Measurements from ENCODE around the gene HDHD5.

Gene HDHD5

GRCh38 chr22:17120281-17120680 lies 38.8 kb downstream of the HDHD5 start:
- Histone ChIP-seq H2BK12ac (ENCODE audit: low read length) (no peak overlapping the region), H2AK5ac (ENCODE audit: low read depth, low read length) (no peak overlapping the region), H3K4ac (ENCODE audit: low read length) (no peak overlapping the region), H3K23ac (ENCODE audit: low read depth, low read length, poor library complexity) (peak overlapping the region; percentile 92), H3K4me3 (ENCODE audit: low read length in 2 of 2) (peak overlapping the region; percentile 56 to 80), H3K4me2 (ENCODE audit: insufficient read depth, low read length, poor library complexity, severe bottlenecking) (peak overlapping the region; percentile 97), H2BK5ac (ENCODE audit: low read length) (no peak overlapping the region), H3K9me3 (replicated peaks in 1 of 2; ENCODE audit: control insufficient read depth in 2 of 2, insufficient read depth in 1 of 2, low read depth in 1 of 2, low read length in 2 of 2) (no peaks in the 10 kb centered on the region), H3K18ac (ENCODE audit: low read length) (no peak overlapping the region), H3K36me3 (replicated peaks in 1 of 2; ENCODE audit: control insufficient read depth in 2 of 2, insufficient read depth in 2 of 2, low read length in 2 of 2) (peaks cover 0 to 7% of the 10 kb centered on the region in 2 donors), H3K79me1 (ENCODE audit: low read depth, low read length) (peaks cover 4% of the 10 kb centered on the region), H3K27ac (replicated peaks; ENCODE audit: low read length) (no peak overlapping the region), H3K14ac (ENCODE audit: low read length) (no peak overlapping the region), H2BK15ac (ENCODE audit: low read length) (no peak overlapping the region), H3K9ac (ENCODE audit: low read depth, low read length, poor library complexity) (no peak overlapping the region), H4K8ac (ENCODE audit: low read depth, low read length) (no peak overlapping the region), H3K27me3 (ENCODE audit: control insufficient read depth in 3 of 3, insufficient read depth in 3 of 3, low read depth in 1 of 3, low read length in 3 of 3) (peaks cover 0 to 6% (median 0%) of the 10 kb centered on the region in 3 experiments), H2BK120ac (ENCODE audit: low read depth, low read length) (no peak overlapping the region), H2AFZ (ENCODE audit: low read length) (peak overlapping the region; percentile 96), H3K4me1 (ENCODE audit: control insufficient read depth in 2 of 2, insufficient read depth in 1 of 2, low read depth in 1 of 2, low read length in 2 of 2) (peaks cover 21% of the 10 kb centered on the region in 2 donors), H4K91ac (ENCODE audit: low read depth, low read length, poor library complexity) (no peak overlapping the region)
- WGBS, 2 donors (ENCODE audit: extremely low coverage in 2 of 2, insufficient read length in 2 of 2, insufficient replicate concordance in 1 of 2) = no CpG with 5 or more reads among the region's 45 CpGs
- DNase-seq (ENCODE audit: low spot score) = peak; percentile 77

- no peaks in the 10 kb centered on the region for H3K9me3 ChIP-seq (replicated peaks in 1 of 2; ENCODE audit: control insufficient read depth in 2 of 2, insufficient read depth in 1 of 2, low read depth in 1 of 2, low read length in 2 of 2)
- no peak overlapping the region for H2AK5ac ChIP-seq (ENCODE audit: low read depth, low read length)
- H3K4ac ChIP-seq (ENCODE audit: low read length) = no peak overlapping the region
- no peak overlapping the region for H2BK5ac ChIP-seq (ENCODE audit: low read length)
- peaks cover 4% of the 10 kb centered on the region for H3K79me1 ChIP-seq (ENCODE audit: low read depth, low read length)
- peaks cover 0 to 6% (median 0%) of the 10 kb centered on the region in 3 experiments for H3K27me3 ChIP-seq (ENCODE audit: control insufficient read depth in 3 of 3, insufficient read depth in 3 of 3, low read depth in 1 of 3, low read length in 3 of 3)
- H2BK12ac ChIP-seq (ENCODE audit: low read length) = peak overlapping the region; percentile 66
- no peak overlapping the region for H2BK15ac ChIP-seq (ENCODE audit: low read length)
- no peak overlapping the region for H4K8ac ChIP-seq (ENCODE audit: low read depth, low read length)
- no peak for DNase-seq (ENCODE audit: low spot score)
- H4K91ac ChIP-seq (ENCODE audit: low read depth, low read length, poor library complexity) = no peak overlapping the region
- peak overlapping the region; percentile 97 for H3K4me2 ChIP-seq (ENCODE audit: insufficient read depth, low read length, poor library complexity, severe bottlenecking)
- H3K14ac ChIP-seq (ENCODE audit: low read length) = no peak overlapping the region
- H3K9ac ChIP-seq (ENCODE audit: low read depth, low read length, poor library complexity) = peak overlapping the region; percentile 36
- H3K4me3 ChIP-seq (ENCODE audit: low read length in 2 of 2) = peak overlapping the region in 1 of 2 donors; percentile 10
- no peak overlapping the region for H3K27ac ChIP-seq (replicated peaks; ENCODE audit: low read length)
- peak overlapping the region; percentile 77 for H3K23ac ChIP-seq (ENCODE audit: low read depth, low read length, poor library complexity)
- peak overlapping the region; percentile 49 for H3K18ac ChIP-seq (ENCODE audit: low read length)
- H2AFZ ChIP-seq (ENCODE audit: low read length) = no peak overlapping the region
- H3K4me1 ChIP-seq (ENCODE audit: control insufficient read depth in 2 of 2, insufficient read depth in 1 of 2, low read depth in 1 of 2, low read length in 2 of 2) = peaks cover 21% of the 10 kb centered on the region in 2 donors
- no CpG with 5 or more reads among the region's 63 CpGs for WGBS, 2 donors (ENCODE audit: extremely low coverage in 2 of 2, insufficient read length in 2 of 2, insufficient replicate concordance in 1 of 2)
- no peak overlapping the region for H2BK120ac ChIP-seq (ENCODE audit: low read depth, low read length)
- H3K36me3 ChIP-seq (replicated peaks in 1 of 2; ENCODE audit: control insufficient read depth in 2 of 2, insufficient read depth in 2 of 2, low read length in 2 of 2) = peaks cover 0 to 7% of the 10 kb centered on the region in 2 donors
Observed at GRCh38 chr22:17119481-17120202, 39.4 kb downstream of the HDHD5 start.

- H3K4ac ChIP-seq (ENCODE audit: low read length) = no peak overlapping the region
- H3K4me1 ChIP-seq (ENCODE audit: control insufficient read depth in 2 of 2, insufficient read depth in 1 of 2, low read depth in 1 of 2, low read length in 2 of 2) = peaks cover 21% of the 10 kb centered on the region in 2 donors
- no peak overlapping the region for H2AK5ac ChIP-seq (ENCODE audit: low read depth, low read length)
- H3K36me3 ChIP-seq (replicated peaks in 1 of 2; ENCODE audit: control insufficient read depth in 2 of 2, insufficient read depth in 2 of 2, low read length in 2 of 2) = peaks cover 0 to 7% of the 10 kb centered on the region in 2 donors
- no peak overlapping the region for H3K14ac ChIP-seq (ENCODE audit: low read length)
- no peak overlapping the region for H4K8ac ChIP-seq (ENCODE audit: low read depth, low read length)
- no peak overlapping the region for H3K4me2 ChIP-seq (ENCODE audit: insufficient read depth, low read length, poor library complexity, severe bottlenecking)
- H3K27ac ChIP-seq (replicated peaks; ENCODE audit: low read length) = no peak overlapping the region
- H2BK15ac ChIP-seq (ENCODE audit: low read length) = no peak overlapping the region
- WGBS, 2 donors (ENCODE audit: extremely low coverage in 2 of 2, insufficient read length in 2 of 2, insufficient replicate concordance in 1 of 2) = no CpG with 5 or more reads among the region's 4 CpGs
- H3K23ac ChIP-seq (ENCODE audit: low read depth, low read length, poor library complexity) = no peak overlapping the region
- H3K9ac ChIP-seq (ENCODE audit: low read depth, low read length, poor library complexity) = no peak overlapping the region
- no peak overlapping the region for H3K4me3 ChIP-seq (ENCODE audit: low read length in 2 of 2)
- H3K18ac ChIP-seq (ENCODE audit: low read length) = no peak overlapping the region
- H3K9me3 ChIP-seq (replicated peaks in 1 of 2; ENCODE audit: control insufficient read depth in 2 of 2, insufficient read depth in 1 of 2, low read depth in 1 of 2, low read length in 2 of 2) = no peaks in the 10 kb centered on the region
- no peak overlapping the region for H2AFZ ChIP-seq (ENCODE audit: low read length)
- peaks cover 4% of the 10 kb centered on the region for H3K79me1 ChIP-seq (ENCODE audit: low read depth, low read length)
- peaks cover 0 to 6% (median 0%) of the 10 kb centered on the region in 3 experiments for H3K27me3 ChIP-seq (ENCODE audit: control insufficient read depth in 3 of 3, insufficient read depth in 3 of 3, low read depth in 1 of 3, low read length in 3 of 3)
- no peak overlapping the region for H2BK12ac ChIP-seq (ENCODE audit: low read length)
- no peak overlapping the region for H2BK120ac ChIP-seq (ENCODE audit: low read depth, low read length)
- no peak overlapping the region for H4K91ac ChIP-seq (ENCODE audit: low read depth, low read length, poor library complexity)
- no peak overlapping the region for H2BK5ac ChIP-seq (ENCODE audit: low read length)
- no peak for DNase-seq (ENCODE audit: low spot score)
Observed at GRCh38 chr22:17118342-17118741, 40.7 kb downstream of the HDHD5 start.

GRCh38 chr22:17117890-17118289 lies 41.2 kb downstream of the HDHD5 start:
- no peak overlapping the region for H2BK12ac ChIP-seq (ENCODE audit: low read length)
- H4K91ac ChIP-seq (ENCODE audit: low read depth, low read length, poor library complexity) = no peak overlapping the region
- H3K36me3 ChIP-seq (replicated peaks in 1 of 2; ENCODE audit: control insufficient read depth in 2 of 2, insufficient read depth in 2 of 2, low read length in 2 of 2) = peaks cover 0 to 7% of the 10 kb centered on the region in 2 donors
- WGBS, 2 donors (ENCODE audit: extremely low coverage in 2 of 2, insufficient read length in 2 of 2, insufficient replicate concordance in 1 of 2) = no CpG with 5 or more reads among the region's 4 CpGs
- no peak overlapping the region for H3K18ac ChIP-seq (ENCODE audit: low read length)
- H2AFZ ChIP-seq (ENCODE audit: low read length) = no peak overlapping the region
- no peak overlapping the region for H4K8ac ChIP-seq (ENCODE audit: low read depth, low read length)
- no peak overlapping the region for H2BK5ac ChIP-seq (ENCODE audit: low read length)
- H3K9ac ChIP-seq (ENCODE audit: low read depth, low read length, poor library complexity) = no peak overlapping the region
- H3K4me1 ChIP-seq (ENCODE audit: control insufficient read depth in 2 of 2, insufficient read depth in 1 of 2, low read depth in 1 of 2, low read length in 2 of 2) = peaks cover 21% of the 10 kb centered on the region in 2 donors
- peaks cover 0 to 6% (median 0%) of the 10 kb centered on the region in 3 experiments for H3K27me3 ChIP-seq (ENCODE audit: control insufficient read depth in 3 of 3, insufficient read depth in 3 of 3, low read depth in 1 of 3, low read length in 3 of 3)
- no peak overlapping the region for H3K14ac ChIP-seq (ENCODE audit: low read length)
- no peak for DNase-seq (ENCODE audit: low spot score)
- no peak overlapping the region for H2BK15ac ChIP-seq (ENCODE audit: low read length)
- peaks cover 4% of the 10 kb centered on the region for H3K79me1 ChIP-seq (ENCODE audit: low read depth, low read length)
- H2BK120ac ChIP-seq (ENCODE audit: low read depth, low read length) = no peak overlapping the region
- no peaks in the 10 kb centered on the region for H3K9me3 ChIP-seq (replicated peaks in 1 of 2; ENCODE audit: control insufficient read depth in 2 of 2, insufficient read depth in 1 of 2, low read depth in 1 of 2, low read length in 2 of 2)
- no peak overlapping the region for H3K4ac ChIP-seq (ENCODE audit: low read length)
- H3K4me2 ChIP-seq (ENCODE audit: insufficient read depth, low read length, poor library complexity, severe bottlenecking) = no peak overlapping the region
- H3K27ac ChIP-seq (replicated peaks; ENCODE audit: low read length) = no peak overlapping the region
- H3K23ac ChIP-seq (ENCODE audit: low read depth, low read length, poor library complexity) = no peak overlapping the region
- H2AK5ac ChIP-seq (ENCODE audit: low read depth, low read length) = no peak overlapping the region
- no peak overlapping the region for H3K4me3 ChIP-seq (ENCODE audit: low read length in 2 of 2)

Data from neuronal stem cell (in vitro differentiated cells).